Astrocyte of the hippocampus (primary cell): ENCODE data around the gene AKAP5.
"Not testable (repeated sequence)": the region's sequence is repeated elsewhere in the genome, so short reads cannot be mapped to it uniquely, and the experiment has no call there.

Source experiments
- DNase-seq: peaks from one replicate; pipeline ENCODE4 v3.0.0; 2011; ENCODE audit warnings: low read depth, low spot score

Gene AKAP5

GRCh38 chr14:64502887-64503433 lies 37.7 kb downstream of the AKAP5 start:
- DNase-seq, result peak; percentile 46

- DNase-seq, result peak; percentile 98
These were observed 38.4 kb downstream of the AKAP5 start, which contains the start of gene ZBTB25 for GRCh38 chr14:64503434-64504309. Gene ZBTB25, minus strand, starts transcription at chr14:64503838. Its CDS starts 13,305 bp downstream, at chr14:64490533.

- DNase-seq, result peak; percentile 92
These were observed 39.1 kb downstream of the AKAP5 start, which contains the start of gene ZBTB1 for GRCh38 chr14:64504310-64504896. Gene ZBTB1, plus strand, starts transcription at chr14:64504770. Its CDS starts 16,735 bp downstream, at chr14:64521505.

GRCh38 chr14:64504897-64505794 lies 39.8 kb downstream of the AKAP5 start:
- DNase-seq, result peak; percentile 94

GRCh38 chr14:64506721-64507120 lies 41.4 kb downstream of the AKAP5 start:
- no peak for DNase-seq

DNA sequence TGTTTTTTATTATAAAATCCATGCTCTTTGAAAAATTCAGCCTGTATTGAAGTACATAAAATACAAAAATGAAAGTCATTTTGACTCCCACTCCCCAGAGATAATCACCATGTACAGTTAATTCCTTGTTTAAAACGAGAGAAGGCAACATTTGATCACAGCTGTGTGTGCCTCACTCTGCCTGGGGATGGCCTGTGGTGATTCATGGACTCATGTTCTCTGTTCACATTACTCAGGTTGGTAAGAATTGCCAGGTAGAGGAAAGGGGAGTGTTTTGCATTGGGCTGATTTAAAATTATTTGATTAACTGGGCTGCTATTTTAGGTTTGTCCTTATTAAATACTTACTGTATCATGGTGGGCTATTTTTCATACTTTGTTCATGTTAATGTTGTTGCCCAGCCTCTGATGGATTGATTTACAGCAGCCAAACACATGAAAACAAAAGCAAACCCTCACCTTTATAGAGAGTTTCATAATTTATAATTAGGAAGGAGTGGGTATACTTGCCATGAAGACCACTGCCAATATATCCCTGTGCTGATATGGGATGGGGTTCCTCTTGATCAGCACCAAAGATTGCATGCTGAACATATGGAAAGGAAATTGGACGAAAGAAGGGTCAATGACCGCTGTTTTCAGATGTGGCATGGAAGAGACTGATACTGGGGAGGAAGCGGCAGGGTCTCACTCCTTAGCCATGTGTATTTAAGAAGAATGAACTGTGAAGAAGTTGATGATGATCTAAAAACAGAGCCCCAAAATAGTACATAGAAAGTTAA lies 42.3 kb downstream of the AKAP5 start:
- DNase-seq, result peak; percentile 32

GRCh38 chr14:64508215-64508776 lies 43.0 kb downstream of the AKAP5 start:
- no peak for DNase-seq

GRCh38 chr14:64509036-64509435 lies 43.7 kb downstream of the AKAP5 start:
- DNase-seq, result no peak

DNA sequence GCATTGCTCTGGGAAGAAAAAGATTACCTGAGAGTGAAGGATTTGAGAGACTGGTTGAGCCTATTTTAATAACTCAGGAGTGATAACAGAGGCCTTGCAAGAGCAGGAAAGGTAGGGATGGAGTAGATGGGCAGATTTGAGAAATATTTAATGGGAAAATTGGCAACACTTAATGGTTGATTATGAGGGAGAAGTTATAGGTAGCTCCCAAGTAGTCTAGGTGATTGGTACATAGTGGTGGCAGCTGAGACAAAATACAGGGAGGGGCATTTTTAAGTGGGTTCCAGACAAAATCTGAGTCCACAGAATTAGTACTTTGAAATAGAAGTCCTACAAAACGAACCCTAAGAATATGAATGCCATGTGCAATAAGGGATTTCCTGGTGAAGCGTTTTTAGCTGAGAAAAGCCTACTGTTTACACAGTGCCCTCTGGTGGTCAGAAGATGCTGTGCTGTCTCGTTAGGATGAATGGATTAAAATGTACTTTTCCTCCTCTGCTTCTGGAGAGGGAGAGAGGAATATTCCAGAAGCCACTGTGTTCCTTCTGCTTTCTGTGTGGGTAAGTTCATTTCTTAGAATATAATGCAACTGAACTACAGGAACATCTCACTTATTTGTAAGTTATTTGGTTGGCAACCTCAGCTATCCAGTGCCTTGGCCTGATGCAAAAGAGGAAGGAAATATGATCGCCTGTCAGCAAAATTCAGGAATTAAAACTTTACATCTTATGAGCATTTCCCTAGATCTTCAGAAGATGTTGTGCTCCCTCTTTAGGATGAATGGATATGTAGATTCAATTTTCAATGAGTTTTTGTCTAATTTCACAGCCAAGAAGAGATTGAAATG lies 45.7 kb downstream of the AKAP5 start:
- peak; percentile 80 for DNase-seq

- DNase-seq, result no peak
These were observed 48.0 kb downstream of the AKAP5 start for GRCh38 chr14:64513271-64513670.

GRCh38 chr14:64515053-64515452 lies 49.8 kb downstream of the AKAP5 start:
- DNase-seq, result no peak

- DNase-seq, result no peak
These were observed 51.7 kb downstream of the AKAP5 start for GRCh38 chr14:64516969-64517368.

- DNase-seq, result not testable (repeated sequence)
These were observed 52.4 kb downstream of the AKAP5 start for GRCh38 chr14:64517667-64518066.

GRCh38 chr14:64518229-64518628 lies 52.9 kb downstream of the AKAP5 start:
- DNase-seq, result no peak

DNA sequence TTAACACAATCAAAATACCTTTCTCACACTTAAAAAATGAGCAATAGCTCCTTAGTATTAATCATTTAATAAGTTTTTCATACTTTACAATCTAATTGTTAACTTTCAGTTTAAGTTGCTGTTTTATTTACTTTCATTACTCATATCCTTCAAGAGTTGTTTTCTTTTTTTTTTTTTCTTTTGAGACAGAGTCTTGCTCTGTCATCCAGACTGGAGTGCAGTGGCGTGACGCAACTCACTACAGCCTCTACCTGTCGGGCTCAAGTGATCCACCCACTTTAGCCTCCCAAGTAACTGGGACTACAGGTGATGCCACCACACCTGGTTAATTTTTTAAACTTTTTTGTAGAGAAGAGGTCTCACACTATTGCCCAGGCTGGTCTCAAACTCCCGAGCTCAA lies 55.4 kb downstream of the AKAP5 start:
- no peak for DNase-seq

- DNase-seq, result no peak
These were observed 57.5 kb downstream of the AKAP5 start for GRCh38 chr14:64522591-64523355.
